ENCODE measurements around the gene KRTAP5-4.

Gene KRTAP5-4

DNA sequence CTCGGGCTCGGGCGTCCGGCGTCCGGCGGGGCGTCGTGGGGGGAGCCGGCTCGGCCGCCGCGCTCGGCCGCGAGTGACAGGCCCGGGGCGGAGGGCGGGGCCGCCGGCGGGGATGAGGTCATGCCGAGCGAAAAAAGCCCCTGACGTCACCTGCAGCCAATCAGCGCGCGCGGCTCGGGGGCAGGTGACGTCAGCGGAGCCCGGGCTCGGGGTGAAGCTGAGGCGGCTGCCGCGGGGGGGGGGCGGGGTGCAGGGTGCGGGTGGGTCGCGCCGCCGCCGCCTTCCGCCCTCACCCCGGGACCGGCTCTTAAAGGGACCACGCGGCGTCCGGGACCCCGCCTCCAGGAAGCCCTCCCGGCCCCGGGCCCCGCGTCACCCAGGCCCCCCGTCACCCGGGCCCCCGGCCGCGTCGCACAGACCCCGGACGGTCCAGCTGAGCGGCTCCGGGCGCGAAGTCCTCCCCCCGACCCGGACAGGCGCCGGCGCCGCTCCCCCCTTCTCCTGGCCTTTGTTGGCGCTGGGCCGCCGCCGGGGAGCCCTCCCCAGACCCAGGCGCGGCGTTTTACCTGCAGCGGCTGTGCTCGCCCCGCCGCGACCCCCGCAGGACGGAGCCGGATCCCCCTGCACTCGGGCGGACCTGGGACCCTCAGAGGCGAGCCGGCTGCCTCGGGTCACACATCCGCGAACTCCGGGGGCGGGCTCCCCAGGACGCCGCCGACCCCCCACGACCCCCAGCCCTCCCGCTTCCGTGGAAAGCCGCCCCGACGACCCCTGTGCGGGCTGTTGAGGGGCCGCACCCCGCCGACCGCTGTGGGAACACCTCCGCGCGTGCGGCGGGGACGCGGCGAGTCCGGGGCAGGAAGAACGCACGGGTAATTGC is 49.5 kb downstream of the KRTAP5-4 start, which contains the start of gene DUSP8:
Gene DUSP8 (minus strand): TSS at position 75 of the 880 bp plus-strand sequence. CDS start 6,445 bp downstream, outside the sequence.
- peak; percentile 92 to 95 for DNase-seq (ENCODE audit: low read depth in 2 of 2)

DNA sequence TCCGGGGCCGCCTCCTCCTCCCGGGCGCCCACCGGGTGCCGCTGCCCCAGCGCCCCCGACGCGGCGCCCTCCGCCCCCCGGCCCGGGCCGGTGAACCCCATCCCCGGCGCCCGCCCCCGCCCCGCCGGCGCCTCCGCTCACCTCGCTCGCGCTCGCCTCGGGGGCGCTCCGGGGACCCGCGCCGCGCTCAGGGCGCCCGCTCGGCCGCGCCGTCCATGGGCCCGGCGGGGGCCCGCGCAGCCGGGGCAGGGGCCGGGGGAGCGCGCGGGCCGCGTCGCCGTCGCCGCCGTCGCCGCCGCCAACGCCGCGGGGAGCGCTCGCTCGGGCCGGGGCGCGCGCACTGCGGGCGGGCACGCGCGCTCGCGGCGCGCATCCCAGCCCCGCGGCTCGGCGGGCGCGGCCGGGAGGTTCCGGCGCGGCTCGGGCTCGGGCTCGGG is 50.2 kb downstream of the KRTAP5-4 start:
- DNase-seq (ENCODE audit: low read depth in 2 of 2) = no peak
